ENCODE data around the gene PRDM16.

Gene PRDM16

GRCh38 chr1:3103967-3104677 is 35.1 kb downstream of the PRDM16 start:
- DNase-seq (ENCODE audit: low read depth in 2 of 2) = no peak

GRCh38 chr1:3105167-3105863 is 36.3 kb downstream of the PRDM16 start:
- no peak for DNase-seq (ENCODE audit: low read depth in 2 of 2)

GRCh38 chr1:3106216-3106615 is 37.2 kb downstream of the PRDM16 start:
- no peak for DNase-seq (ENCODE audit: low read depth in 2 of 2)

- no peak for DNase-seq (ENCODE audit: low read depth in 2 of 2)
Observed at GRCh38 chr1:3107201-3107600, 38.2 kb downstream of the PRDM16 start.

GRCh38 chr1:3109355-3109754 is 40.4 kb downstream of the PRDM16 start:
- no peak for DNase-seq (ENCODE audit: low read depth in 2 of 2)

GRCh38 chr1:3111348-3112021 is 42.5 kb downstream of the PRDM16 start:
- no peak for DNase-seq (ENCODE audit: low read depth in 2 of 2)

GRCh38 chr1:3112526-3112925 is 43.5 kb downstream of the PRDM16 start:
- DNase-seq (ENCODE audit: low read depth in 2 of 2) = no peak

GRCh38 chr1:3113047-3113740 is 44.2 kb downstream of the PRDM16 start:
- DNase-seq (ENCODE audit: low read depth in 2 of 2) = no peak

- no peak for DNase-seq (ENCODE audit: low read depth in 2 of 2)
Observed at GRCh38 chr1:3113741-3114056, 44.7 kb downstream of the PRDM16 start.

GRCh38 chr1:3114131-3114744 is 45.2 kb downstream of the PRDM16 start:
- DNase-seq (ENCODE audit: low read depth in 2 of 2) = no peak

- DNase-seq (ENCODE audit: low read depth in 2 of 2) = no peak
Observed at GRCh38 chr1:3114846-3115245, 45.8 kb downstream of the PRDM16 start.

- no peak for DNase-seq (ENCODE audit: low read depth in 2 of 2)
Observed at GRCh38 chr1:3115275-3116149, 46.5 kb downstream of the PRDM16 start.

- no peak for DNase-seq (ENCODE audit: low read depth in 2 of 2)
Observed at GRCh38 chr1:3116150-3116510, 47.1 kb downstream of the PRDM16 start.

- DNase-seq (ENCODE audit: low read depth in 2 of 2) = no peak
Observed at GRCh38 chr1:3116560-3116959, 47.6 kb downstream of the PRDM16 start.

GRCh38 chr1:3117879-3118278 is 48.9 kb downstream of the PRDM16 start:
- DNase-seq (ENCODE audit: low read depth in 2 of 2) = no peak

- DNase-seq (ENCODE audit: low read depth in 2 of 2) = no peak
Observed at GRCh38 chr1:3119061-3119460, 50.1 kb downstream of the PRDM16 start.

- no peak for DNase-seq (ENCODE audit: low read depth in 2 of 2)
Observed at GRCh38 chr1:3119725-3120124, 50.7 kb downstream of the PRDM16 start.

- no peak for DNase-seq (ENCODE audit: low read depth in 2 of 2)
Observed at GRCh38 chr1:3120140-3120539, 51.1 kb downstream of the PRDM16 start.

- DNase-seq (ENCODE audit: low read depth in 2 of 2) = no peak
Observed at GRCh38 chr1:3120994-3121393, 52.0 kb downstream of the PRDM16 start.

GRCh38 chr1:3121401-3122210 is 52.6 kb downstream of the PRDM16 start:
- DNase-seq (ENCODE audit: low read depth in 2 of 2) = no peak

Measured in stimulated activated CD4-positive, alpha-beta T cell treated with anti-CD3 and anti-CD28 coated beads, Interleukin-1b, Interleukin-23, amount 100 ng/mL, for 4 hours (primary cell).